ENCODE measurements around the gene IL13.

IL13 gene

GRCh38 chr5:132663771-132664695, 6.1 kb downstream of the IL13 start:
- TF ChIP-seq CTCF (conservative IDR thresholded peaks at IDR 0.05; ENCODE audit: low read length) (no peak), EZH2phosphoT487 (IDR thresholded peaks at IDR 0.05; ENCODE audit: borderline replicate concordance) (no peak)
- no peaks in the 10 kb centered on the region for H3F3A ChIP-seq (ENCODE audit: low read depth)
- H4K20me1 ChIP-seq (ENCODE audit: insufficient read depth, low read length, poor library complexity, severe bottlenecking), result no peaks in the 10 kb centered on the region
- H3K9ac ChIP-seq (ENCODE audit: low read depth, low read length, poor library complexity, severe bottlenecking), result no peak overlapping the region
- H3K9me2 ChIP-seq (replicated peaks; ENCODE audit: low read depth, low read length), result no peaks in the 10 kb centered on the region
- no peak overlapping the region for H3K4me3 ChIP-seq (ENCODE audit: low read length, poor library complexity, severe bottlenecking)
- H3K4me1 ChIP-seq (ENCODE audit: insufficient read depth, low read length, poor library complexity, severe bottlenecking), result peaks cover 17% of the 10 kb centered on the region
- no peak overlapping the region for H2AFZ ChIP-seq (ENCODE audit: low read length)
- H3K9me3 ChIP-seq (ENCODE audit: insufficient read depth, low read depth, low read length), result no peaks in the 10 kb centered on the region
- no peaks in the 10 kb centered on the region for H3K36me3 ChIP-seq (ENCODE audit: insufficient read depth, low read length)
- no peaks in the 10 kb centered on the region for H3K79me2 ChIP-seq (ENCODE audit: insufficient read depth, low read length)
- H3K4me2 ChIP-seq (ENCODE audit: low read depth, low read length, poor library complexity, severe bottlenecking), result no peak overlapping the region
- H3K27me3 ChIP-seq (ENCODE audit: insufficient read depth, low read length, poor library complexity, severe bottlenecking), result no peaks in the 10 kb centered on the region

GRCh38 chr5:132664696-132665209, 6.8 kb downstream of the IL13 start:
- H3K79me2 ChIP-seq (ENCODE audit: insufficient read depth, low read length), result no peaks in the 10 kb centered on the region
- H3K4me2 ChIP-seq (ENCODE audit: low read depth, low read length, poor library complexity, severe bottlenecking), result no peak overlapping the region
- no peaks in the 10 kb centered on the region for H4K20me1 ChIP-seq (ENCODE audit: insufficient read depth, low read length, poor library complexity, severe bottlenecking)
- TF ChIP-seq CTCF (conservative IDR thresholded peaks at IDR 0.05; ENCODE audit: low read length) (no peak), EZH2phosphoT487 (IDR thresholded peaks at IDR 0.05; ENCODE audit: borderline replicate concordance) (no peak)
- no peaks in the 10 kb centered on the region for H3K36me3 ChIP-seq (ENCODE audit: insufficient read depth, low read length)
- H3F3A ChIP-seq (ENCODE audit: low read depth), result no peaks in the 10 kb centered on the region
- no peaks in the 10 kb centered on the region for H3K27me3 ChIP-seq (ENCODE audit: insufficient read depth, low read length, poor library complexity, severe bottlenecking)
- H3K9me2 ChIP-seq (replicated peaks; ENCODE audit: low read depth, low read length), result no peaks in the 10 kb centered on the region
- no peak overlapping the region for H2AFZ ChIP-seq (ENCODE audit: low read length)
- H3K9ac ChIP-seq (ENCODE audit: low read depth, low read length, poor library complexity, severe bottlenecking), result no peak overlapping the region
- no peaks in the 10 kb centered on the region for H3K9me3 ChIP-seq (ENCODE audit: insufficient read depth, low read depth, low read length)
- H3K4me1 ChIP-seq (ENCODE audit: insufficient read depth, low read length, poor library complexity, severe bottlenecking), result peaks cover 17% of the 10 kb centered on the region
- H3K4me3 ChIP-seq (ENCODE audit: low read length, poor library complexity, severe bottlenecking), result no peak overlapping the region

- no peaks in the 10 kb centered on the region for H3K9me2 ChIP-seq (replicated peaks; ENCODE audit: low read depth, low read length)
- no peak overlapping the region for H3K4me3 ChIP-seq (ENCODE audit: low read length, poor library complexity, severe bottlenecking)
- no peaks in the 10 kb centered on the region for H3K9me3 ChIP-seq (ENCODE audit: insufficient read depth, low read depth, low read length)
- H3K4me2 ChIP-seq (ENCODE audit: low read depth, low read length, poor library complexity, severe bottlenecking), result no peak overlapping the region
- peaks cover 17% of the 10 kb centered on the region for H3K4me1 ChIP-seq (ENCODE audit: insufficient read depth, low read length, poor library complexity, severe bottlenecking)
- TF ChIP-seq CTCF (conservative IDR thresholded peaks at IDR 0.05; ENCODE audit: low read length) (no peak), EZH2phosphoT487 (IDR thresholded peaks at IDR 0.05; ENCODE audit: borderline replicate concordance) (no peak)
- H2AFZ ChIP-seq (ENCODE audit: low read length), result no peak overlapping the region
- H3K79me2 ChIP-seq (ENCODE audit: insufficient read depth, low read length), result no peaks in the 10 kb centered on the region
- no peaks in the 10 kb centered on the region for H3K36me3 ChIP-seq (ENCODE audit: insufficient read depth, low read length)
- no peak overlapping the region for H3K9ac ChIP-seq (ENCODE audit: low read depth, low read length, poor library complexity, severe bottlenecking)
- no peaks in the 10 kb centered on the region for H3F3A ChIP-seq (ENCODE audit: low read depth)
- H4K20me1 ChIP-seq (ENCODE audit: insufficient read depth, low read length, poor library complexity, severe bottlenecking), result no peaks in the 10 kb centered on the region
- H3K27me3 ChIP-seq (ENCODE audit: insufficient read depth, low read length, poor library complexity, severe bottlenecking), result no peaks in the 10 kb centered on the region
Observed at GRCh38 chr5:132665574-132666080, 7.7 kb downstream of the IL13 start.

Measured in Loucy (cell line).